ENCODE results near the gene PROM1.

DNA sequence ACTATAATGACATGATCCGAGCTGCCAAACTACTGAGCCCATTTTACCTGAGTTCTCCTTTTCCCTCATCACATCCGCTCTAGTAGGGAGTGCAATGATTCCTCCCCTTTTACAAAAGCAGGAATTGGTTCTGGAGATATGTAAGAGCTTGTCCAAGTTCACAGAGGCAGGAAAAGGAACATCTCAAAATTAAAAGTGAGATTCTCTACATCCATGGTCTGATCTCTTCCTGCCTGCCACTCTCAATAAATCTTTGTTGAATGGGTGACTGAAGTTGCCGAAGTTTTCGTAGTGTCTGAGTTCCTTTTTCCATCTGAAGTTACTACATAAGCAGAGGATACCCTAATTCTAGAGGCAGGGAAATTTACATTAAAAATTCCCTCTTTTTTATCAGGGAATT is 145.2 kb downstream of the PROM1 start, which contains the start of gene FGFBP1:
- TF ChIP-seq EZH2 (IDR thresholded peaks at IDR 0.05) (no peak), POLR2AphosphoS5 (IDR thresholded peaks at IDR 0.05; ENCODE audit: borderline replicate concordance, low read depth, low read length) (no peak), FOXP2 (optimal IDR thresholded peaks at IDR 0.05; ENCODE audit: control extremely low read depth, extremely low read length, insufficient read depth) (no peak)
